Measurements from ENCODE around the gene AFF4. TPM values are rescaled to one million over a fixed set of nuclear protein-coding genes. Genes with fewer than 3 reads are reported as not detected.

Gene AFF4
- polyA plus RNA-seq, 3 donors: 9.7 to 17.7 (median 17.6) TPM

DNA sequence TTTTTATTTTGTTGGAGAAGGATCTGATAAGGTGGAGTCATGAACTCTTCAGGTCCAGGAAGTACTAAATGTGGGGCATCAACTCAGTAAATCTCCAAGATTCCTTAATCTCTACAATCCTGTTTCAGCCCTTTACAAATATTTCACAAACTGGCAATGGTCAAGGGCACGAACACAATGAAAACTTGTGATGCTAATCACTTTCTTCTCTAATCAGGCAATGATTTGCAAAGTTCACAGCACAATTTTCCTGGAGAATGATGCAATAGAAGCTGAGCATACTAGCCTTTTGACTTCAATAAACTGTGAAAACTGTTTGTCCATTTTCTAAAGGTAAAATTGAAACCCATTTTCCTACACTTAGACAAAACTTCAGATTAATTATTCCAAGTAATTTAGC, 114.1 kb downstream of the AFF4 start:
- Histone ChIP-seq H4K20me1 (ENCODE audit: insufficient read depth, low read length) (no peaks in the 10 kb centered on the region), H2AFZ (ENCODE audit: insufficient read depth, low read depth, low read length, poor library complexity, severe bottlenecking) (no peak overlapping the region), H3K4me1 (ENCODE audit: control insufficient read depth in 1 of 2, insufficient read depth in 2 of 2, low read length in 2 of 2) (no peaks in the 10 kb centered on the region), H3K4me3 (replicated peaks in 1 of 3; ENCODE audit: low read depth in 2 of 3, low read length in 3 of 3) (no peak overlapping the region), H3K4me2 (replicated peaks; ENCODE audit: extremely low read depth, low read length, poor library complexity, severe bottlenecking) (no peak overlapping the region), H3K27ac (ENCODE audit: low read depth in 1 of 2, low read length in 2 of 2) (no peak overlapping the region), H3K27me3 (ENCODE audit: control insufficient read depth in 2 of 2, insufficient read depth in 2 of 2, low read length in 2 of 2) (no peaks in the 10 kb centered on the region), H3K9ac (ENCODE audit: insufficient read depth, low read length, poor library complexity, severe bottlenecking) (no peak overlapping the region), H3K9me3 (replicated peaks in 1 of 2; ENCODE audit: control insufficient read depth in 1 of 2, insufficient read depth in 1 of 2, low read length in 2 of 2) (no peaks in the 10 kb centered on the region), H3K79me2 (ENCODE audit: insufficient read depth, low read length) (no peaks in the 10 kb centered on the region), H3K36me3 (replicated peaks in 1 of 2; ENCODE audit: control insufficient read depth in 1 of 2, insufficient read depth in 2 of 2, low read length in 2 of 2) (no peaks in the 10 kb centered on the region)
- TF ChIP-seq, protein P1, sequence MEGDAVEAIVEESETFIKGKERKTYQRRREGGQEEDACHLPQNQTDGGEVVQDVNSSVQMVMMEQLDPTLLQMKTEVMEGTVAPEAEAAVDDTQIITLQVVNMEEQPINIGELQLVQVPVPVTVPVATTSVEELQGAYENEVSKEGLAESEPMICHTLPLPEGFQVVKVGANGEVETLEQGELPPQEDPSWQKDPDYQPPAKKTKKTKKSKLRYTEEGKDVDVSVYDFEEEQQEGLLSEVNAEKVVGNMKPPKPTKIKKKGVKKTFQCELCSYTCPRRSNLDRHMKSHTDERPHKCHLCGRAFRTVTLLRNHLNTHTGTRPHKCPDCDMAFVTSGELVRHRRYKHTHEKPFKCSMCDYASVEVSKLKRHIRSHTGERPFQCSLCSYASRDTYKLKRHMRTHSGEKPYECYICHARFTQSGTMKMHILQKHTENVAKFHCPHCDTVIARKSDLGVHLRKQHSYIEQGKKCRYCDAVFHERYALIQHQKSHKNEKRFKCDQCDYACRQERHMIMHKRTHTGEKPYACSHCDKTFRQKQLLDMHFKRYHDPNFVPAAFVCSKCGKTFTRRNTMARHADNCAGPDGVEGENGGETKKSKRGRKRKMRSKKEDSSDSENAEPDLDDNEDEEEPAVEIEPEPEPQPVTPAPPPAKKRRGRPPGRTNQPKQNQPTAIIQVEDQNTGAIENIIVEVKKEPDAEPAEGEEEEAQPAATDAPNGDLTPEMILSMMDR (IDR thresholded peaks at IDR 0.05): no peak
- no peak overlapping the region for H3K27ac Mint-ChIP-seq
- no peak for DNase-seq
- intact Hi-C loops (cut with micrococcal nuclease): no loop called here
- H3K4me1 Mint-ChIP-seq: no peaks in the 10 kb centered on the region
- 67% methylated on average over 1 of the region's 1 CpG for WGBS (ENCODE audit: insufficient coverage)
- H3K4me3 Mint-ChIP-seq: no peak overlapping the region
- no peaks in the 10 kb centered on the region for H3K36me3 Mint-ChIP-seq
- H3K9me3 Mint-ChIP-seq: no peaks in the 10 kb centered on the region
- H3K27me3 Mint-ChIP-seq (ENCODE audit: low read depth in 3 of 3): peaks cover 2 to 4% (median 3%) of the 10 kb centered on the region in 3 donors

DNA sequence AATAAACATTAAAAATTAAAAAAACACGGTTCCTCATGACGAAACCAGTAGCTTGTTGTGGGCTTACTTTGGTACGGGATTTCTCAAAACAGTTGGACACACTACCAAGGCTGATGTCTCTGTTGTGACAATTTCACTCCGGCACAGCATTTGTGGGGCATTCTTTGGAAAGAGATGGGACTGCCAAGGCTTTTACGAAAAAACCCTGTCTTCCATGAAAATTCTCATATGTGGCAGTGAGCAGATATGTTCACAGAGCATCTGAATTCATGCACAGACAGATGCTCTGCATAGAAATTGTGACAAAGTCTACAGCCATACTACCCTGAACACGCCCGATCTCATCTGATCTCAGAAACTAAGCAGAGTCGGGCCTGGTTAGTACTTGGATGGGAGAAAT, 115.2 kb downstream of the AFF4 start:
- no peak for DNase-seq
- Histone ChIP-seq H3K27me3 (ENCODE audit: control insufficient read depth in 2 of 2, insufficient read depth in 2 of 2, low read length in 2 of 2) (no peaks in the 10 kb centered on the region), H3K4me3 (replicated peaks in 1 of 3; ENCODE audit: low read depth in 2 of 3, low read length in 3 of 3) (no peak overlapping the region), H3K79me2 (ENCODE audit: insufficient read depth, low read length) (no peaks in the 10 kb centered on the region), H3K9ac (ENCODE audit: insufficient read depth, low read length, poor library complexity, severe bottlenecking) (no peak overlapping the region), H3K4me2 (replicated peaks; ENCODE audit: extremely low read depth, low read length, poor library complexity, severe bottlenecking) (no peak overlapping the region), H2AFZ (ENCODE audit: insufficient read depth, low read depth, low read length, poor library complexity, severe bottlenecking) (no peak overlapping the region), H3K36me3 (replicated peaks in 1 of 2; ENCODE audit: control insufficient read depth in 1 of 2, insufficient read depth in 2 of 2, low read length in 2 of 2) (no peaks in the 10 kb centered on the region), H4K20me1 (ENCODE audit: insufficient read depth, low read length) (no peaks in the 10 kb centered on the region), H3K9me3 (replicated peaks in 1 of 2; ENCODE audit: control insufficient read depth in 1 of 2, insufficient read depth in 1 of 2, low read length in 2 of 2) (no peaks in the 10 kb centered on the region), H3K27ac (ENCODE audit: low read depth in 1 of 2, low read length in 2 of 2) (no peak overlapping the region), H3K4me1 (ENCODE audit: control insufficient read depth in 1 of 2, insufficient read depth in 2 of 2, low read length in 2 of 2) (no peaks in the 10 kb centered on the region)
- H3K36me3 Mint-ChIP-seq: no peaks in the 10 kb centered on the region
- H3K4me3 Mint-ChIP-seq: no peak overlapping the region
- H3K4me1 Mint-ChIP-seq: no peaks in the 10 kb centered on the region
- no peaks in the 10 kb centered on the region for H3K9me3 Mint-ChIP-seq
- intact Hi-C loops (cut with micrococcal nuclease): no loop called here
- 100% methylated on average over 2 of the region's 8 CpGs for WGBS (ENCODE audit: insufficient coverage)
- no peak overlapping the region for H3K27ac Mint-ChIP-seq
- TF ChIP-seq, protein P1 (IDR thresholded peaks at IDR 0.05): no peak
- peaks cover 2 to 4% (median 3%) of the 10 kb centered on the region in 3 donors for H3K27me3 Mint-ChIP-seq (ENCODE audit: low read depth in 3 of 3)
